ENCODE measurements around the gene FGFR3.
A peak's percentile ranks its signal among the peaks of the same experiment; 100 is the strongest.

Gene FGFR3

GRCh38 chr4:1763550-1764080 is 29.5 kb upstream of the FGFR3 start:
- Histone ChIP-seq H3K4me3 (replicated peaks; ENCODE audit: low read depth, low read length) (no peak overlapping the region), H3K27me3 (replicated peaks; ENCODE audit: control insufficient read depth, insufficient read depth, low read length) (no peaks in the 10 kb centered on the region; the same call in 1 of the 2 replicates), H3K36me3 (ENCODE audit: control insufficient read depth, insufficient read depth, low read length) (no peaks in the 10 kb centered on the region)
- no peak for DNase-seq (ENCODE audit: extremely low read depth, insufficient read length)
- TF ChIP-seq, protein P1, sequence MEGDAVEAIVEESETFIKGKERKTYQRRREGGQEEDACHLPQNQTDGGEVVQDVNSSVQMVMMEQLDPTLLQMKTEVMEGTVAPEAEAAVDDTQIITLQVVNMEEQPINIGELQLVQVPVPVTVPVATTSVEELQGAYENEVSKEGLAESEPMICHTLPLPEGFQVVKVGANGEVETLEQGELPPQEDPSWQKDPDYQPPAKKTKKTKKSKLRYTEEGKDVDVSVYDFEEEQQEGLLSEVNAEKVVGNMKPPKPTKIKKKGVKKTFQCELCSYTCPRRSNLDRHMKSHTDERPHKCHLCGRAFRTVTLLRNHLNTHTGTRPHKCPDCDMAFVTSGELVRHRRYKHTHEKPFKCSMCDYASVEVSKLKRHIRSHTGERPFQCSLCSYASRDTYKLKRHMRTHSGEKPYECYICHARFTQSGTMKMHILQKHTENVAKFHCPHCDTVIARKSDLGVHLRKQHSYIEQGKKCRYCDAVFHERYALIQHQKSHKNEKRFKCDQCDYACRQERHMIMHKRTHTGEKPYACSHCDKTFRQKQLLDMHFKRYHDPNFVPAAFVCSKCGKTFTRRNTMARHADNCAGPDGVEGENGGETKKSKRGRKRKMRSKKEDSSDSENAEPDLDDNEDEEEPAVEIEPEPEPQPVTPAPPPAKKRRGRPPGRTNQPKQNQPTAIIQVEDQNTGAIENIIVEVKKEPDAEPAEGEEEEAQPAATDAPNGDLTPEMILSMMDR (IDR thresholded peaks at IDR 0.05; ENCODE audit: insufficient read depth, low read length, poor library complexity, severe bottlenecking), result no peak

DNA sequence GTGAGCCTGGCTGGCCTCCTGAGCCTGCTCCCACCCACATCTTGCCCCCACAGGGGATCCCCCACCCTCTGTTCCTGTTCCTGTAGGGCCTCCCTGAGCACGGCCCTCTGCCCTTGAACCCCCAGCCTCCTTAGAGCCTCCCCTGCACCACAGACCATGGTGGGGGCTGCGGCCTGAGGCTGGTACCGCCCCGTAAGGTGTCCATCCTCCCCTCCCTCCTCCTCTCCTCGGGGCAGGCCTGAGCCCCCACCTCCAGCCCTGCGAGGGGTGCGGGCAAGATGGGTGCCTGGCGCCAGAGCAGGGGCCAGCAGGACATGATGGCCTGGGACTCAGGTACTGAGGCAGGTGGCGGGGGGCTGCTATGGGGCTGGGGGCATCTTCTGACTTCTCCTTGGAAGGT is 28.4 kb upstream of the FGFR3 start:
- TF ChIP-seq, protein P1 (IDR thresholded peaks at IDR 0.05; ENCODE audit: insufficient read depth, low read length, poor library complexity, severe bottlenecking), result no peak
- Histone ChIP-seq H3K4me3 (replicated peaks; ENCODE audit: low read depth, low read length) (no peak overlapping the region), H3K27me3 (replicated peaks; ENCODE audit: control insufficient read depth, insufficient read depth, low read length) (no peaks in the 10 kb centered on the region; the same call in 1 of the 2 replicates), H3K36me3 (ENCODE audit: control insufficient read depth, insufficient read depth, low read length) (no peaks in the 10 kb centered on the region)
- DNase-seq (ENCODE audit: extremely low read depth, insufficient read length), result no peak

- TF ChIP-seq, protein P1 (IDR thresholded peaks at IDR 0.05; ENCODE audit: insufficient read depth, low read length, poor library complexity, severe bottlenecking), result no peak
- no peak for DNase-seq (ENCODE audit: extremely low read depth, insufficient read length)
- H3K27me3 ChIP-seq (replicated peaks; ENCODE audit: control insufficient read depth, insufficient read depth, low read length), result no peaks in the 10 kb centered on the region; the same call in 1 of the 2 replicates
- no peaks in the 10 kb centered on the region for H3K36me3 ChIP-seq (ENCODE audit: control insufficient read depth, insufficient read depth, low read length)
- no peak overlapping the region for H3K4me3 ChIP-seq (replicated peaks; ENCODE audit: low read depth, low read length)
Measured at GRCh38 chr4:1765409-1766072, 27.6 kb upstream of the FGFR3 start.

GRCh38 chr4:1766106-1767060 is 26.7 kb upstream of the FGFR3 start:
- TF ChIP-seq, protein P1 (IDR thresholded peaks at IDR 0.05; ENCODE audit: insufficient read depth, low read length, poor library complexity, severe bottlenecking), result no peak
- no peaks in the 10 kb centered on the region; the same call in 1 of the 2 replicates for H3K27me3 ChIP-seq (replicated peaks; ENCODE audit: control insufficient read depth, insufficient read depth, low read length)
- H3K36me3 ChIP-seq (ENCODE audit: control insufficient read depth, insufficient read depth, low read length), result no peaks in the 10 kb centered on the region
- DNase-seq (ENCODE audit: extremely low read depth, insufficient read length), result no peak
- no peak overlapping the region for H3K4me3 ChIP-seq (replicated peaks; ENCODE audit: low read depth, low read length)

GRCh38 chr4:1767061-1767769 is 25.9 kb upstream of the FGFR3 start:
- Histone ChIP-seq H3K27me3 (replicated peaks; ENCODE audit: control insufficient read depth, insufficient read depth, low read length) (no peaks in the 10 kb centered on the region; the same call in 1 of the 2 replicates), H3K4me3 (replicated peaks; ENCODE audit: low read depth, low read length) (peak overlapping the region; percentile 31; the same call in 1 of the 2 replicates), H3K36me3 (ENCODE audit: control insufficient read depth, insufficient read depth, low read length) (no peaks in the 10 kb centered on the region)
- TF ChIP-seq, protein P1 (IDR thresholded peaks at IDR 0.05; ENCODE audit: insufficient read depth, low read length, poor library complexity, severe bottlenecking), result no peak
- no peak for DNase-seq (ENCODE audit: extremely low read depth, insufficient read length)
